G401.6 (cell line): Measurements from ENCODE around the gene CNN2.

ENCODE experiments used
- FAIRE-seq: peaks from 2 replicates; lab custom pipeline; 2012; peaks lifted over from hg19 to GRCh38; lab: Jason Lieb, UNC

The CNN2 gene

DNA sequence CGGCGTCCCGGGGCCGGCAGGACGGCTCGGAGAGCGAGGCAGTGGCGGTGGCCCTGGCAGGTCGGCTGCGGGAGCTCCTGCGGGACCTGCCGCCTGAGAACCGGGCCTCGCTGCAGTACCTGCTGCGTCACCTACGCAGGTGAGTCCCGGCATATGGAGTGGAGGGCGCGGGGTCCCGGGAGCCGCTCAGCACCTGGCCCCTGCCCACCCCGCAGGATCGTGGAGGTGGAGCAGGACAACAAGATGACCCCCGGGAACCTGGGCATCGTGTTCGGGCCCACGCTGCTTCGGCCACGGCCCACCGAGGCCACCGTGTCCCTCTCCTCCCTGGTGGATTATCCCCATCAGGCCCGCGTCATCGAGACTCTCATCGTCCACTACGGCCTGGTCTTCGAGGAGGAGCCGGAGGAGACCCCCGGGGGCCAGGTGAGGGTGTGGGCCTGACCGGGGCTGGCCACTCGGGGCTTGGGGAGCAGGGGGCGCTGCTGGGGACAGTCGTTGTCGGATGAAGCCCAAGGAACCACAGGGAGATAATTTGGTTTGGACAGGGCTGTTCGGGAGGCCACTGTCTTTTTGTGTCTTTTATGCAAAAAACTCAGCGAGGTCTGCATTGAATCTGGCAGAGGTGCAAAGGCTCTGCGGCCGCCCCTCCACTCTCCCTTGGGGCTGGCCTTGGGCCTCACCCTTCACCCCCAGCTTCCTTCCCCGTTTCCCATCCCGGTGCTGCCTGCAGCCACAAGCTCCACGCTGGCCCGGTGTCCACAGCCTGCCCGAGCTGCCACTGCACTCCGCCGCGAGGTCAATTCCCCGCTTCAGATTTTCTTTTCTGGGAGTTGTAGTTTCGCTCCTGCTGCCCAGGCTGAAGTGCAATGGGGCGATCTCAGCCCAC lies 56.8 kb downstream of the CNN2 start:
- FAIRE-seq = no peak

DNA sequence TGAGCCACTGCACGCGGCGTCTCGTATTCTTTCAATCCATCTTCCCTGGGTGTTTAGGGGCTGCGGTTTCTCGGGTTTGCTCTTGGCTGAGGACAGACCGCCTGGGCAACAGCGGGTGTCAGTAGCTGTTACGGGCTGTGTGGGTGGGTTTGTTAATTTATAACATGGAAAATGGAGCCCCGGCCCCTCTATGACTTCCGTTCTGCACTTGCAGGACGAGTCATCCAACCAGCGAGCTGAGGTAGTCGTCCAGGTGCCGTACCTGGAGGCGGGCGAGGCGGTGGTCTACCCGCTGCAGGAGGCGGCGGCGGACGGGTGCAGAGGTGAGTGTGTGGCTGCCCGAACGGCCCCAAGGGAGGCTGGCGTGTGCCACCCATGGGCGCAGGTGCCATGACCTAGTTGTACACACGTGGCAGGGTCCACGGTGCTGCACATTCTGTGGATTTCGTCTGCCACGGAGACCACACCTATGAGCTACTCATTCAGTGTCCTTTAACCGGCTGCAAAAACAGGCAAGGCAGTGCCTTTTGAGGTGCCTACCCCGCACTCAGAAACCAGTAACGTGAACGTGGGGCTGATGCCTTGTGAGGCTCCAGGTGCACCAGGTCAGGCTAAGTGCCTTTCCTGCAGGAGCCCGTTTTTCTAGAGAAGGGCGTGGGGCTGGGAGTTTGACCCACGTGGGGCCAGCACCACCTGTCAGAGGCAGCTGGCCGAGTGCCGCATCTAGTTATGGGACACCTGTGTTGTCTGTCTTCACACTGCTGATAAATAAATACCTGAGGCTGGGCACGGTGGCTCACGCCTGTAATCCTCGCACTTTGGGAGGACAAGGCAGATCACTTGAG lies 57.8 kb downstream of the CNN2 start:
- FAIRE-seq = no peak

DNA sequence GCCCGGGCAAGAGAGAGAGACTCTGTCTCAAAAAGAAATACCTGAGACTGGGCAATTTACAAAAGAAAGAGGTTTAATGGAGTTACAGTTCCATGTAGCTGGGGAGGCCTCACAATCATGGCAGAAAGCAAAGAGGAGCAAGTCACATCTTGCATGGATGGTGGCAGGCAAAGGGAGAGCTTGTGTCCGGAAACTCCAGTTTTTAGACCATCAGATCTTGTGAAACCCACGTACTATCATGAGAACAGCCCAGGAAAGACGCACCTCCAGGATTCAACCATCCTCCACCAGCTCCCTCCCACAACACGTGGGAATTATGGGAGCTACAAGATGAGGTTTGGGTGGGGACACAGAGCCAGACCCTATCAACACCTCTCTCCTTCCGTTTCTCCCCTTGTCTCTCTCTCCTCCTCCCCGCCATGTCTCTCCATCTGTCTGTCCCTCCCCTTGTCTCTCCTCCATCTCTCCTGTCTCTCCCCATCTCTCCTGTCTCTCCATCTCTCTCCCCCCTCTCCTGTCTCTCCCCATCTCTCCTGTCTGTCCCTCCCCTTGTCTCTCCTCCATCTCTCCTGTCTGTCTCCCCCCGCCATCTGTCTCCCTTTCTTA lies 58.7 kb downstream of the CNN2 start:
- FAIRE-seq = no peak

DNA sequence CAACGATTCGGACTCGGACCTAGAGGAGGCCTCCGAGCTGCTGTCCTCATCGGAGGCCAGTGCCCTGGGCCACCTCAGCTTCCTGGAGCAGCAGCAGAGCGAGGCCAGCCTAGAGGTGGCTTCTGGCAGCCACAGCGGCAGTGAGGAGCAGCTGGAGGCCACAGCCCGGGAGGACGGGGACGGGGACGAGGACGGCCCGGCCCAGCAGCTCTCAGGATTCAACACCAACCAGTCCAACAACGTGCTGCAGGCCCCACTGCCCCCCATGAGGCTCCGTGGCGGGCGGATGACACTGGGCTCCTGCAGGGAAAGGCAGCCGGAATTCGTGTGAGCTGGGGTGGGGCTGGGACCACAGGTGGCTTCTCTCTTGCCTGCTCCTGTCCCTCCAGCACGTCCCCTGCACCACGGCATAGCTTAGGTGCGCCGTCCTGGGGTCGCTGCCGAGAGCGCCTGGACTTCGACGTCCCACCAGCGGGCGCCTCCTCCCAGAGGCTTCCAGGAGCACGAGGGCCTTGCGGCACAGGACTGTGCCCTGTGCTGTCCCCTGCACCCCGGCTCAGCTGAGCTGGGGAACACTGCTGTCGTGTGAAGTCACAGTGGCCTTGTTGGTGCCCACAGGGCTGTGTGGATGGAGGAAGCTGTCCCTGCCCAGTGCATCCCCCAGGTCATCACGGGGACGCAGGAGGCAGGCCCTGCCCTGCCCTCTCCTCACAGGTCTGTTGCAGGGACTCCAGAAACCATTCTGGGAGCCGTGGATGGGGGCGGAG lies 59.5 kb downstream of the CNN2 start:
- FAIRE-seq = no peak

DNA sequence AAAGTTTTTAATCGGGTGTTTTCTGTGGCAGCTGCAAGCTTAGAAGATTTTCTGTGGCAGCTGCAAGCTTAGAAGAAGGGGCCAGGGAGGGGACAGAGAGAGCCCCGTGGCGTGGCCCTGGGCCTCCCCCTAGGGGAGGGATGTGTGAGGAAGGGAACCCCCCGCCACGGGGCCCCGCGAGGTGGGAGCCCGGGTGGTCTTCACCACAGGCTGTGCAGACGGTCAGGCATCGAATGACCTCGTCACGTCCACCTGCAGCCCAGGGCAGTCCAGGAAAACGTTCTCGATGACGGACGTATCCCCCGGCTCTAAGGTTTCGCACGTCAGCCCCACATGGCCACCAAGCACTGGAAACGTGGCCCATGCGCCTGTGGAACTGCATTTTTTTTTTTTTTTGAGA lies 60.2 kb downstream of the CNN2 start:
- no peak for FAIRE-seq

DNA sequence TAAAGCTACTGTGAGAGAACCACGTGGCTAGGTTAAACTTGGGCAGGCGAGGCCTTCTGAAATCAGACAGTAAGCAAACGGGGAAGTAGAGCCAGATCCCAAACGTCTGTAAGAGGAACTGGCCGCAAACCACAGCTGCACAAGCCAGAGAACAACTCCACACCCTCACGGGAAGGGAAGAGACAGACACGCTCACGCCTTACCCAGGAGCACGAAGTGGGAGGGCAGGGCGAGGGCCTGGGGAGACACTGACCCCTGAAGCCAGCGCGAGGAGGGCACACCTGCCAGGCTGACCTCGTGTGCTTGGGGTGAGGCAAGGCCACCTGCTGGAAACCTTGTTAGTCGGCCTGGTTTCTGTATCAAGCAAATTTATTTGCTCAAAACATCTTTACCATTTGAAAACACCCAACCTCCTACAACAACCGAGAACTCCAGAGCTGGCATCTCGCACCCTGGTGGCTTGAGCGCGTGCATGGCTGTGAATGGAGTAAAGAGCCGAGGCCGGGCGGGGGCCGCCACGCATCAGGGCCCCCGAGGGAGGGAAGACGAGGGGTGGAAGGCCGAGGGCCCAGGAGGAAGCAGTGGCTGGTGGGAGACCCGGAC lies 61.5 kb downstream of the CNN2 start:
- FAIRE-seq = no peak

DNA sequence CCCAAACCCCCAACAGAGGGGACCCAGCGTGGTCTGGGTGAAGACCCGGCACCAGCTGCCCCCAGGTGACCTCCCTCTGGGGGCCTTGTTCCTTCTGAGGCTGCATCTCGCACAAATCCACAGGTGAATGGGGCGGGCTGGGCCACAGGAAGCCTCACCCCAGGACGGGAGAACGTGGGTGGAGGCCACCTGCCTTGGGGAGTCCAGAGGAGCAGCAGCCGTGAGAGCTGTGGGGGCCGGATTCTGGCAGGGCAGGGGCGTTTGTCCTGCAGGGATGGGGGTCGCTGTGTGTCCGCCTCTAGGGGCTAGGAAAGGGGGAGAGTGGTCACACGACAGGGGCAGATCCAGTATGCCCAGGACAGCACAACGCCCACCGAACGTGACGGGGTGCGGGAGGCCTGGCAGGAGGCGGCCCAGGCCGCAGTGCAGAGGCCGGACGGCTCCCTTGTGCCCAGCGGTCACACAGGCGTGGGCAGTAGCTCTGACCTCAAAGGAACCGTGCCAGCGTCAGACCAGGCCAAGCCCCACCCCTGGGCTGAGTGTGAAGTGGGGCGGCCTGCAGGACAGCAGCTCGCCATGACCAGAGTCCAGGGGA lies 62.1 kb downstream of the CNN2 start:
- FAIRE-seq = no peak
